ENCODE measurements around the gene TTLL6. TPM values are rescaled to one million over a fixed set of nuclear protein-coding genes. Genes with fewer than 3 reads are reported as not detected.
"Not testable (repeated sequence)": the region's sequence is repeated elsewhere in the genome, so short reads cannot be mapped to it uniquely, and the experiment has no call there.

Gene TTLL6
- total and polyA plus RNA-seq, 5 donors from 2014 or later: not detected

DNA sequence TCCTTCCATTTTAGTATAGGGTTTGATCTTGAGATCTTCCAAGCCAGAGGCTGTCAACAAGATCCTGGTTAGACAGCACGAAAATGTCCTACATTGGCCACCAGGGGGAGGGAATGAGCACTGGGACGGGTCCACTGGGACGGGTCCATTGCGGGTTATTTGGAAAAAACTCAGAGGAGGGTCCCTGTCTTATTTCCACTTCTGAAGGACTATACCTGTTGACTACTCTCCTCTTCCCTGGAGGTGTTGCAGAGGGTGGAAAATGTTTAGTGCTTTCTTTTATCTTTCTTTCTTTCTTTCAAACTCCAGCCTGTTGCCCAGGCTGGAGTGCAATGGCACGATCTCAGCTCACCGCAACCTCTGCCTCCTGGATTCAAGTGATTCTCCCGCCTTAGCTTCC lies 2.5 kb downstream of the TTLL6 start:
- Mint-ChIP-seq H3K9me3 (peaks cover 0 to 2% (median 0%) of the 10 kb centered on the region in 7 donors), H3K27ac (no peak overlapping the region), H3K36me3 (no peaks in the 10 kb centered on the region), H3K27me3 (peaks cover 76% of the 10 kb centered on the region), H3K4me1 (peaks cover 0 to 24% (median 8%) of the 10 kb centered on the region in 4 donors), H3K4me3 (no peak overlapping the region)
- H3K27me3 ChIP-seq (ENCODE audit: control insufficient read depth, insufficient read depth, low read length): peaks cover 37% of the 10 kb centered on the region
- H3K27ac ChIP-seq (ENCODE audit: insufficient read depth, low read length, poor library complexity, severe bottlenecking): no peak overlapping the region
- H3K9me3 ChIP-seq (ENCODE audit: control insufficient read depth in 2 of 2, low read length in 2 of 2): no peaks in the 10 kb centered on the region
- H3K4me3 ChIP-seq (ENCODE audit: low read depth, low read length): no peak overlapping the region
- H3K4me1 ChIP-seq (ENCODE audit: control insufficient read depth, insufficient read depth, low read length, poor library complexity, severe bottlenecking): peaks cover 15% of the 10 kb centered on the region
- H3K36me3 ChIP-seq (ENCODE audit: control insufficient read depth, insufficient read depth, low read length): no peaks in the 10 kb centered on the region
- ATAC-seq (ENCODE audit: low read depth in 2 of 2) (peak in 1 of 2 donors; percentile 30), DNase-seq (peak; percentile 54 to 60 (median 58))

DNA sequence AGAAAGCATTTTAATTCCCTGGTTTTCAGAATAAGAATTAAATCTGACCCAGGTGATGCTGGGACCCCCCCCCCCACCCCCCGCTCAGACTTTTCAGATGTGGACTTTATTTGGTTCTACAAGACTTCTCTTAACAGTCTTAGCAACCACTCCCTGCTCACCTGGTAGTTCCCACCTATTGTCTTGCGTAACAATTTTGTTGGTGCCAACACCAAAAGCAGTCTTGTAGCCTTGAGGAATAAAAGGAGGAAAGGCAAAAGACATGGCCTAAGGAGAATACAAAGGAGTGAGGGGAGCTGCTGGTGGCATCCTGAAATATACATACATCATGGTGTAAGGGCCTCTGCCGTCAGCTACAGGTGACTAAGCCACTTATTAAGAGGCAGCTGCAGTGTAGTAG lies 5.0 kb downstream of the TTLL6 start:
- Histone ChIP-seq H3K36me3 (ENCODE audit: control insufficient read depth, insufficient read depth, low read length) (no peaks in the 10 kb centered on the region), H3K4me1 (ENCODE audit: control insufficient read depth, insufficient read depth, low read length, poor library complexity, severe bottlenecking) (peaks cover 7% of the 10 kb centered on the region), H3K4me3 (ENCODE audit: low read depth, low read length) (no peak overlapping the region), H3K27me3 (ENCODE audit: control insufficient read depth, insufficient read depth, low read length) (peaks cover 25% of the 10 kb centered on the region), H3K27ac (ENCODE audit: insufficient read depth, low read length, poor library complexity, severe bottlenecking) (no peak overlapping the region), H3K9me3 (ENCODE audit: control insufficient read depth in 2 of 2, low read length in 2 of 2) (no peaks in the 10 kb centered on the region)
- H3K9me3 Mint-ChIP-seq: peaks cover 0 to 2% (median 0%) of the 10 kb centered on the region in 7 donors
- no peaks in the 10 kb centered on the region for H3K36me3 Mint-ChIP-seq
- H3K27ac Mint-ChIP-seq: no peak overlapping the region
- no peak overlapping the region for H3K4me3 Mint-ChIP-seq
- H3K27me3 Mint-ChIP-seq: peaks cover 68% of the 10 kb centered on the region
- H3K4me1 Mint-ChIP-seq: peaks cover 0 to 15% (median 7%) of the 10 kb centered on the region in 4 donors
- ATAC-seq (ENCODE audit: low read depth in 2 of 2) (no peak), DNase-seq (no peak)

DNA sequence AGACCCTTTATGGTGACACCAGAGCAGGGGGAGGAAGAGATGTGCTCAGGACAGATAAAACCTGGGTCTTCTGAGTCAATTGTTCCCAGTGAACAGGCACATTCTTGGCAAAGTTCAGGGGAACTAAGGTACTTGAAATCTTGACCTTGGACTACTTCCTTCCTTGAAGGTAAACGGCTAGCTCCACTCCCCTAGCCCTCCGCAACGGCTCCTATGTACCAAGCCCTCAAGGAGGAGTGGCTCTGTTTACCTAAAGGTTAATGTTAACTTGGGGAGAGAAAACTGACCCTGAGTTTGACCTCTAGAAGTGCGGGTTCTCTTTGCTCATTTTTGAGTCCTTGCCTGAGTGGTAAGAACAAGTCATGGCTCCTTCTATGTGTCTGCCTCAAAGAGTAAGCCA lies 7.8 kb downstream of the TTLL6 start:
- no peaks in the 10 kb centered on the region for H3K36me3 ChIP-seq (ENCODE audit: control insufficient read depth, insufficient read depth, low read length)
- H3K27ac ChIP-seq (ENCODE audit: insufficient read depth, low read length, poor library complexity, severe bottlenecking): no peak overlapping the region
- no peak overlapping the region for H3K4me3 Mint-ChIP-seq
- no peak overlapping the region for H3K4me3 ChIP-seq (ENCODE audit: low read depth, low read length)
- H3K4me1 Mint-ChIP-seq: no peaks in the 10 kb centered on the region
- H3K4me1 ChIP-seq (ENCODE audit: control insufficient read depth, insufficient read depth, low read length, poor library complexity, severe bottlenecking): no peaks in the 10 kb centered on the region
- no peaks in the 10 kb centered on the region for H3K36me3 Mint-ChIP-seq
- no peak for DNase-seq
- H3K27me3 ChIP-seq (ENCODE audit: control insufficient read depth, insufficient read depth, low read length): peaks cover 7% of the 10 kb centered on the region
- no peak for ATAC-seq (ENCODE audit: low read depth in 2 of 2)
- no peaks in the 10 kb centered on the region for H3K9me3 Mint-ChIP-seq
- no peaks in the 10 kb centered on the region for H3K9me3 ChIP-seq (ENCODE audit: control insufficient read depth in 2 of 2, low read length in 2 of 2)
- H3K27me3 Mint-ChIP-seq: peaks cover 64% of the 10 kb centered on the region
- H3K27ac Mint-ChIP-seq: no peak overlapping the region

DNA sequence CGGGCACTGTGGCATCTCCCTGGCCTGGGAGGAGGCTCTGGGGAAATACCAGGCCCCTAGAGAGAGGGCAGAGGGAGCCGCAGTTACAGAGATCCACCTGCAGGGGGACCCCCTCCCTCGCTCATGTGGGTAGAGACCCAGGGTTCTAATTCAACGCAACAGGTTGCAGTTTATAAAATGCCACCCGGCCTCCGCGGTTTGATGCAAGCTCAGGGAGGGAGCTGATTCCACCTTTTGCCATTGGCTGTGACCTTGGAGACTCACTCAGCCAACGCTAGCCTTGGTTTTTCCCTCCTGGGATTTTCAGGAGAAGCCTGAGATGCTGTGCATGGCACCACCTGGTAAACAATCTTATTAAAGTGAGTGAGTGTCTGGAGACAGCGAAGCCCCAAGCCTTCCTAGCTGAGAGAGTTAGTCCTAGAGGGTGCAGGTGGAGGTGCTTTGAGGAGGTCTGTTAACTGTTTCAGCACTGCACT lies 12.1 kb downstream of the TTLL6 start:
- no peak overlapping the region for H3K27ac ChIP-seq (ENCODE audit: insufficient read depth, low read length, poor library complexity, severe bottlenecking)
- no peaks in the 10 kb centered on the region for H3K4me1 Mint-ChIP-seq
- peak; percentile 51 to 57 (median 55) for DNase-seq
- no peak overlapping the region for H3K4me3 ChIP-seq (ENCODE audit: low read depth, low read length)
- no peaks in the 10 kb centered on the region for H3K4me1 ChIP-seq (ENCODE audit: control insufficient read depth, insufficient read depth, low read length, poor library complexity, severe bottlenecking)
- H3K27me3 Mint-ChIP-seq: peaks cover 53% of the 10 kb centered on the region
- peaks cover 10% of the 10 kb centered on the region for H3K27me3 ChIP-seq (ENCODE audit: control insufficient read depth, insufficient read depth, low read length)
- H3K4me3 Mint-ChIP-seq: no peak overlapping the region
- H3K36me3 Mint-ChIP-seq: no peaks in the 10 kb centered on the region
- no peaks in the 10 kb centered on the region for H3K9me3 Mint-ChIP-seq
- no peaks in the 10 kb centered on the region for H3K9me3 ChIP-seq (ENCODE audit: control insufficient read depth in 2 of 2, low read length in 2 of 2)
- no peak overlapping the region for H3K27ac Mint-ChIP-seq
- ATAC-seq (ENCODE audit: low read depth in 2 of 2): peak in 1 of 2 donors; percentile 71
- H3K36me3 ChIP-seq (ENCODE audit: control insufficient read depth, insufficient read depth, low read length): no peaks in the 10 kb centered on the region

DNA sequence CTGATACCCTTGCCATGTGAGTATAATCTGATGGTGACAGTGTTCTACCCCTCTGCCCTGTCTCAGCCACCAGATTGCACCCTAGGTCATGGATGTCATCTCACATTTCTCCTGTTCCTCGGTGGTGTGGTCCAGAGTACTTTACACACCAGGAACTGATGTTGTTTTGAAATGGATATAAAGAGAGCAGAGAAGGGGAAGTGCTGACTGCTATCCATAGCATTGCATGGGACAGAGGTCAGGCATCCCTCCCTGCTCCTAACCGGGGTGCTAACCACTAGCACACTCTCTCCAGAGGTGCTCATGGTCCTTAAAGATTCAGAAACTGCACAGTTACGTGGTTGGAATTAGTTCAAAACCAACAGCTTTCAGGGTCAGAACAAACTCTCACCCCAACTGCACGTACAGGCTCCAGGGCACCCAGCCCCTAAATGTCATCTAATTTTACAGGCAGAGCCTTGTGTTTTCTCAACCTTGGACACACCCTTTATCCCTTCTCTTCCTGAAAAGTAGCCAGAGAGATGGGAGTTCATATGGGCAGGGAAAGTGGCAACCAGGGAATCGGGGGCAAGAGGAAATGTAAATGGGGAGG lies 16.3 kb downstream of the TTLL6 start:
- Mint-ChIP-seq H3K4me1 (no peaks in the 10 kb centered on the region), H3K9me3 (peaks cover 0 to 2% (median 0%) of the 10 kb centered on the region in 7 donors), H3K4me3 (no peak overlapping the region), H3K27me3 (peaks cover 47% of the 10 kb centered on the region), H3K27ac (no peak overlapping the region), H3K36me3 (no peaks in the 10 kb centered on the region)
- no peak for ATAC-seq (ENCODE audit: low read depth in 2 of 2)
- Histone ChIP-seq H3K9me3 (ENCODE audit: control insufficient read depth in 2 of 2, low read length in 2 of 2) (no peaks in the 10 kb centered on the region), H3K36me3 (ENCODE audit: control insufficient read depth, insufficient read depth, low read length) (no peaks in the 10 kb centered on the region), H3K27ac (ENCODE audit: insufficient read depth, low read length, poor library complexity, severe bottlenecking) (no peak overlapping the region), H3K4me3 (ENCODE audit: low read depth, low read length) (no peak overlapping the region), H3K27me3 (ENCODE audit: control insufficient read depth, insufficient read depth, low read length) (peaks cover 16% of the 10 kb centered on the region), H3K4me1 (ENCODE audit: control insufficient read depth, insufficient read depth, low read length, poor library complexity, severe bottlenecking) (no peaks in the 10 kb centered on the region)
- DNase-seq: no peak

DNA sequence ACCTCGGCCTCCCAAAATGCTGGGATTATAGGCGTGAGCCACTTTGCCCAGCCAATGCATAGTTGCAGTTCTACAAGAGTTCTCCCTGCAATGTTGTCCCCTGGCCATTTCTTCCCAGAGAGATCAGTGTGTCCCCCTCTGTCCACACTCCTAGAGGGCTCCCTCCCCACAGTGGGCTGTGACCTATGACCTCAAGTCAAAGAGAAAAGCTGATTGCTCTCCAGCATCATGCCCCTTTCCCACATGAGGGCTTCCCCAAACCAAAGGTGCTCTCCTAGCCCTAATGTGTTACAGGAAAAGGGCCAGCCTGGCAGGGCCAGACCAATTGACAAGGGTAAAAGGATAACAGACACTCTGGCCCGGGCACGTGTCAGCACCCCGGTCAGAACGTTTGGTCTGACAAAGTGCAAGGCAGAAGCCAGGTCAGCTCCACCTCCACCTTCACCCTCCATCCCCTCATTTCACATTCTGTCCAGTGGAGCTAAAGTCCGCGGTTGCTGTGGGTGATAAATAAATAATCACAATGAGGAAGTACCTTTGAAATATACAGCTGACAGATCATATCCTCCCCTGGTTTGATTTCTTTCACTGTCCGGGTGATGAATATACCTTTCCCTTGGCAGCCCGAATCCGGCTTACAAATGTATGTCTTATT lies 17.8 kb downstream of the TTLL6 start:
- Histone ChIP-seq H3K27ac (ENCODE audit: insufficient read depth, low read length, poor library complexity, severe bottlenecking) (no peak overlapping the region), H3K9me3 (ENCODE audit: control insufficient read depth in 2 of 2, low read length in 2 of 2) (no peaks in the 10 kb centered on the region), H3K4me1 (ENCODE audit: control insufficient read depth, insufficient read depth, low read length, poor library complexity, severe bottlenecking) (no peaks in the 10 kb centered on the region), H3K27me3 (ENCODE audit: control insufficient read depth, insufficient read depth, low read length) (peaks cover 16% of the 10 kb centered on the region), H3K4me3 (ENCODE audit: low read depth, low read length) (no peak overlapping the region), H3K36me3 (ENCODE audit: control insufficient read depth, insufficient read depth, low read length) (no peaks in the 10 kb centered on the region)
- no peak for ATAC-seq (ENCODE audit: low read depth in 2 of 2)
- Mint-ChIP-seq H3K4me3 (no peak overlapping the region), H3K9me3 (peaks cover 0 to 2% (median 0%) of the 10 kb centered on the region in 7 donors), H3K36me3 (no peaks in the 10 kb centered on the region), H3K4me1 (no peaks in the 10 kb centered on the region), H3K27ac (no peak overlapping the region), H3K27me3 (peaks cover 34% of the 10 kb centered on the region)
- no peak for DNase-seq

DNA sequence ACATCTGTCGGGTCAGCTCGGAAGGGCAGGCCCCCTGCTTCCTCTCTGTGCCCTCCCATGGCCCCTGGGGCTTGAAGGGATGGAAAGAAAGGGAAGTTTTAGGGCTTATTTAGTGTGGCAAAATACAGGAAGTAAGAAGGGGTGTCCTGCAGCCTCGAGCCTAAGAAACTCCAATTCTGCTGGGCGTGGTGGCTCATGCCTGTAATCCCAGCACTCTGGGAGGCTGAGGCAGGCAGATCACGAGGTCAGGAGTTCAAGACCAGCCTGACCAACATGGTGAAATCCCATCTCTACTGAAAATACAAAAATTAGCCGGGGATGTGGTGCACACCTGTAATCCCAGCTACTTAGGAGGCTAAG lies 20.9 kb downstream of the TTLL6 start:
- not testable (repeated sequence) for DNase-seq; H3K9me3 ChIP-seq (ENCODE audit: control insufficient read depth in 2 of 2, low read length in 2 of 2); H3K4me3 Mint-ChIP-seq; H3K27ac ChIP-seq (ENCODE audit: insufficient read depth, low read length, poor library complexity, severe bottlenecking); H3K36me3 ChIP-seq (ENCODE audit: control insufficient read depth, insufficient read depth, low read length); ATAC-seq (ENCODE audit: low read depth in 2 of 2); H3K9me3 Mint-ChIP-seq; H3K27ac Mint-ChIP-seq; H3K4me3 ChIP-seq (ENCODE audit: low read depth, low read length); H3K4me1 Mint-ChIP-seq; H3K4me1 ChIP-seq (ENCODE audit: control insufficient read depth, insufficient read depth, low read length, poor library complexity, severe bottlenecking); H3K36me3 Mint-ChIP-seq
- peaks cover 35% of the 10 kb centered on the region for H3K27me3 Mint-ChIP-seq
- peaks cover 24% of the 10 kb centered on the region for H3K27me3 ChIP-seq (ENCODE audit: control insufficient read depth, insufficient read depth, low read length)

All from CD4-positive, CD25-positive, alpha-beta regulatory T cell (primary cell).